C4-2B (cell line): Measurements from ENCODE around the gene APLP1.
"Not testable (repeated sequence)": the region's sequence is repeated elsewhere in the genome, so short reads cannot be mapped to it uniquely, and the experiment has no call there.

Source experiments
- H3K27ac ChIP-seq: fragments of 450-650 bp; 2 replicates; pipeline ENCODE4 v1.5.1; 2017
- CTCF ChIP-seq: fragments of 450-650 bp; conservative IDR thresholded peaks from 2 replicates; pipeline ENCODE4 v1.5.1; 2017; ENCODE audit warnings: mild to moderate bottlenecking
- ZFX ChIP-seq: fragments of 450-650 bp; IDR thresholded peaks from 2 replicates; pipeline ENCODE4 v1.6.1; 2017

APLP1 gene

GRCh38 chr19:35889370-35890112, 21.2 kb downstream of the APLP1 start:
- TF ChIP-seq ZFX: no peak
- no peak for TF ChIP-seq CTCF
- H3K27ac ChIP-seq: no peak overlapping the region

- H3K27ac ChIP-seq: no peak overlapping the region
- TF ChIP-seq ZFX (no peak), CTCF (no peak)
These were observed 21.8 kb downstream of the APLP1 start for GRCh38 chr19:35890113-35890650.

DNA sequence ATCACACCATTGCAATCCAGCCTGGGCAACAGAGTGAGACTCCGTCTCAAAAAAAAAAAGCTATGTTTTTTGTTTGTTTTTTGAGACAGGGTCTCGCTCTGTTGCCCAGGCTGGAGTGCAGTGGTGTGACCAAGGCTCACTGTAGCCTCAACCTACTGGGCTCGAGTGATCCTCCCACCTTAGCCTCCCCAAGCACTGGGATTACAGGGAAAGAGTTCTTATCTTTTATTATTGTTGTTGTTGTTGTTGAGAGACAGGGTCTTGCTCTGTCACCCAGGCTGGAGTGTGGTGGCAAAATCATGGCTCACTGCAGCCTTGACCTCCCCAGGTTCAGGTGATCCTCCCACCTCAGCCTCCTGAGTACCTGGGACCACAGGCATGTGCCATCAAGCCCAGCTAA, 23.4 kb downstream of the APLP1 start:
- H3K27ac ChIP-seq: not testable (repeated sequence)

DNA sequence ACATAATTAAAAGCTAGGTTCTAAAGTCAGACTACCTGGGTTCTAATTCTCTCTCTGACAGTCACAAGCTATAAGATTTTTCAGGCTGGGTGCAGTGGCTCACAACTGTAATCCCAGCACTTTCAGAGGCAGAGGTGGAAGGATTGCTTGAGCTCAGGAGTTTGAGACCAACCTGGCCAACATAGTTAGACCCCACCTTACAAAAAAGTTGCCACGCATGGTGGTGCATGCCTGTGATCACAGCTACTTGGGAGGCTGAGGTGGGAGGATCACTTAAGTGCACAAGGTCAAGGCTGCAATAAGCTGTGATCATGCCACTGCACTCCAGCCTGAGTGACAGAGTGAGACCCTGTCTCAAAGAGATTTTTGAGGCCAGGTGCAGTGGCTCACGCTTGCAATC, 26.0 kb downstream of the APLP1 start:
- TF ChIP-seq ZFX (no peak), CTCF (no peak)
- no peak overlapping the region for H3K27ac ChIP-seq

DNA sequence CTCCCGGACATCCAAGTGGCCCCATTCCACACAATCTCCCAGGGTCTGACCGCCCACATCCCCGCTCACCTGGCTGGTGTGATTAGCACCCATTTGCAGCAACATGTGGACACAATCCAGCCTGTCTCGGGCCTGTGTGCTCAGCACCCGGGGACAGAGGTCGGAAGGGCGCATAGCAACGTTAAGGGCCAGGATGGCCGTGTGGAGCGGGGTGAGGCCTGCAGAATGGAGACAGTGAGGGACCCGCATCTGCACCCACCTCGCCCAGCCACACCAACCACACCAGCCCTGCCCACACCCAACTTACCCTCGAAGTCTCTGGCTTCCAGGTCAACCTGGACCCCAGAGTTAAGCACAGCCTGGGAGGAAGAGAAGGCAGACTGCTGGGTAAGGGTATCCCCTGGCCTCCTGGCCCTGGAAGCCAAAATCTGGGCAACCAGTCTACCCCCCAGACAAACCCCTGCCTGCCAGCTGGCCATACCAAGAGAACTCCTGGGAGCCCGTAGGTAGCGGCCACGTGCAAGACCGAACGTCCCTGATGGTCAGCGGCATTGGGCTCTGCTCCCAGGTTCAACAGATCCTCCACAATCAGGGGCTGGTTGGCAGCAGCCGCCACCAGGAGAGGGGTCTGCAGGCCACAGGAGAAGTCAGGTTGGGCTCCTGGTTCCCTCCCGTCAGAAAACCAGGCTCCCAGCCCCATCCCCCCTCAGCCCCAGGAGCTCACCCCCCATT, 27.7 kb downstream of the APLP1 start:
- H3K27ac ChIP-seq: no peak overlapping the region
- TF ChIP-seq ZFX (no peak), CTCF (no peak)

- H3K27ac ChIP-seq: no peak overlapping the region
- TF ChIP-seq CTCF (no peak), ZFX (no peak)
These were observed 28.3 kb downstream of the APLP1 start for GRCh38 chr19:35896643-35897040.

DNA sequence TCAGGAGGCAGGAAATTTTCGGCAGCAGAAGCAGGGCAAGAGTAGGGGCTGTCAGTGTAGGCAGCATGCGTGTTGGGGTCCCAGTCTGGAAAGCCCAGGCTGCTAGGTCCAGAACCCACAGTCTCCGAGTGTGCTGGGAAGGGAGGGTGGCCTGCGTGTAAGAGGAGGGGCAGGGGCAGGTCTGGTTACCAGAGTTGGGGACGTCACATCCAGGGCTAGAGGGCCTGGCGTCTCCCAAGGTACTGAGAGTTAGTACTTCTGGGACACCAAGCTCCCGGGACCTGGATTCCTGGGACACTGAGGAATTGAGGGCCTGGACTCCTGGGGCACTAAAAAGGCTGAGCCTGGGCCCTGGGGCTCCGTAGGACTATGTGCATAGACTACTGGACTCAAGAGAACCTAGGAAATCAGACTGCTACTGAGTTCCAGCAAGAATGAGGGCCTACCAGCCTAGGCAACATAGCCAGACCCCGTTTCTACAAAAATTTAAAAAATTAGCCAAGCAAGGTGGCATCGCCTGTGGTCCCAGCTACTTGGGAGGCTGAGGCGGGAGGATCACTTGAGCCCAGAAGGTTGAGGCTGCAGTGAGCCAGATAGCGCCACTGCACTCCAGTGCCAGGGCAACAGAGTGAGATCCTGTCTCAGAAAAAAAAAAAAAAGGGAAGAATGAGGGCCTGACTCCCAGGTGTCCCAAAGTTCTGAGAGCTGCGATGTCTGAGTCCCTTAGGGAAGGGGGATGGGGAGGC, 29.5 kb downstream of the APLP1 start:
- H3K27ac ChIP-seq: peak overlapping the region; percentile 82
- TF ChIP-seq CTCF (no peak), ZFX (no peak)
